ENCODE measurements around the gene PLP2. TPM values are rescaled to one million over a fixed set of nuclear protein-coding genes. Genes with fewer than 3 reads are reported as not detected.

Gene PLP2
- total and polyA plus RNA-seq, 5 donors: 83.0 to 96.4 (median 89.0) TPM

DNA sequence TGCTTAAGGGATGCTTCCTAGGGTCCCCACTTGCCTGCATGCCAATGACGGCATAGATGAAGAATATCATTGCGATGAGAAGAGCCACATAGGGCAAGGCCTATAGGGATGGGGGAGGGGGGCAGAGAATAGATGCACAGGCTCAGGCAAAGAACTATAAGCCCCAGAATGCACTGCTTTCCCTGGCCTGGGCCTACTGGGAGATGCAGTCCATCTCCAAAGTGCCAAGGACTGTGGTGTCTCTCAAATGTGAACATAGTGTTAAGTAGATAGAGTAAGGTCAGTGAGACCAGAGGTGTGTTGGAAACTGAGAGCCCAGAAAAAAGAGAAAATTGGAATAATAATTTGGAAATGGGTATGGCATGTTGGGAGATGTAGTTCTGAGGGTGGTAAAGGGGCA is 40.5 kb downstream of the PLP2 start:
- intact Hi-C loops (cut with DNase I): no loop called here
- no peak overlapping the region for H3K4me3 ChIP-seq (ENCODE audit: low read length)
- no peak overlapping the region for H3K27ac ChIP-seq (ENCODE audit: low read length)
- no peaks in the 10 kb centered on the region for H3K27me3 ChIP-seq (ENCODE audit: control insufficient read depth, insufficient read depth)
- ATAC-seq (no peak), DNase-seq (no peak)
- no peaks in the 10 kb centered on the region for H3K4me1 ChIP-seq (ENCODE audit: control insufficient read depth, insufficient read depth, low read length)
- H3K9me3 ChIP-seq (ENCODE audit: control insufficient read depth, low read length): no peaks in the 10 kb centered on the region
- 94% methylated on average over 2 of the region's 2 CpGs for WGBS

GRCh38 chrX:49212861-49213260 is 41.2 kb downstream of the PLP2 start:
- intact Hi-C loops (cut with DNase I): no loop called here
- Histone ChIP-seq H3K27ac (ENCODE audit: low read length) (no peak overlapping the region), H3K4me3 (ENCODE audit: low read length) (no peak overlapping the region), H3K27me3 (ENCODE audit: control insufficient read depth, insufficient read depth) (no peaks in the 10 kb centered on the region), H3K4me1 (ENCODE audit: control insufficient read depth, insufficient read depth, low read length) (no peaks in the 10 kb centered on the region), H3K9me3 (ENCODE audit: control insufficient read depth, low read length) (no peaks in the 10 kb centered on the region)
- WGBS: 72% methylated on average over 1 of the region's 1 CpG
- no peak for DNase-seq
- ATAC-seq: no peak

GRCh38 chrX:49214416-49214815 is 42.7 kb downstream of the PLP2 start:
- ATAC-seq (no peak), DNase-seq (no peak)
- Histone ChIP-seq H3K4me1 (ENCODE audit: control insufficient read depth, insufficient read depth, low read length) (no peaks in the 10 kb centered on the region), H3K27me3 (ENCODE audit: control insufficient read depth, insufficient read depth) (no peaks in the 10 kb centered on the region), H3K9me3 (ENCODE audit: control insufficient read depth, low read length) (no peaks in the 10 kb centered on the region), H3K4me3 (ENCODE audit: low read length) (no peak overlapping the region), H3K27ac (ENCODE audit: low read length) (no peak overlapping the region)
- intact Hi-C loops (cut with DNase I): no loop called here
- 84% methylated on average over 2 of the region's 2 CpGs for WGBS

- H3K9me3 ChIP-seq (ENCODE audit: control insufficient read depth, low read length): no peaks in the 10 kb centered on the region
- no peak overlapping the region for H3K27ac ChIP-seq (ENCODE audit: low read length)
- H3K4me3 ChIP-seq (ENCODE audit: low read length): no peak overlapping the region
- no peak for ATAC-seq
- WGBS: 84% methylated on average over 14 of the region's 14 CpGs
- DNase-seq: no peak
- H3K27me3 ChIP-seq (ENCODE audit: control insufficient read depth, insufficient read depth): no peaks in the 10 kb centered on the region
- H3K4me1 ChIP-seq (ENCODE audit: control insufficient read depth, insufficient read depth, low read length): no peaks in the 10 kb centered on the region
- intact Hi-C loops (cut with DNase I): no loop called here
These were observed 43.4 kb downstream of the PLP2 start for GRCh38 chrX:49214996-49215526.

DNA sequence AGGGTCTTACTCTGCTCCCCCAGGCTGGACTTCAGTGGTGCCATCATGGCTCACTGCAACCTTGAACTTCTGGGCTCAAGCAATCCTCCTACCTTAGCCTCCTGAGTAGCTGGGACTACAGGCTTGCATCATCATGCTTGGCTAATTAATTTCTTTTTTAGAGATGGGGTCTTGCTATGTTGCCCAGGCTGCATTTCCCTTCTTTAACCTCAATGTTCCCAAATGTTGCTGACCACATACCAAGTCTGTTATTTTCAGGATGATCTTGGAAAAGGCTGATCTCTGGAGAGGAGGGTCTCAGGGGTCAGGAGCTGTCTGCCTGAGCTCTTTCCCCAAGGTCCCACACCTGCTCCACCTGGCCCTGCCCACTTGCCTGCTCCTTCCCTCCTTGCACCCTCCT is 48.4 kb downstream of the PLP2 start:
- intact Hi-C loops (cut with DNase I): no loop called here
- H3K27ac ChIP-seq (ENCODE audit: low read length): no peak overlapping the region
- no peak overlapping the region for H3K4me3 ChIP-seq (ENCODE audit: low read length)
- DNase-seq (no peak), ATAC-seq (no peak)
- H3K27me3 ChIP-seq (ENCODE audit: control insufficient read depth, insufficient read depth): no peaks in the 10 kb centered on the region
- H3K4me1 ChIP-seq (ENCODE audit: control insufficient read depth, insufficient read depth, low read length): no peaks in the 10 kb centered on the region
- H3K9me3 ChIP-seq (ENCODE audit: control insufficient read depth, low read length): no peaks in the 10 kb centered on the region

GRCh38 chrX:49221868-49222267 is 50.2 kb downstream of the PLP2 start:
- no peak for ATAC-seq
- Histone ChIP-seq H3K4me1 (ENCODE audit: control insufficient read depth, insufficient read depth, low read length) (no peaks in the 10 kb centered on the region), H3K27ac (ENCODE audit: low read length) (no peak overlapping the region), H3K9me3 (ENCODE audit: control insufficient read depth, low read length) (no peaks in the 10 kb centered on the region), H3K4me3 (ENCODE audit: low read length) (no peak overlapping the region), H3K27me3 (ENCODE audit: control insufficient read depth, insufficient read depth) (no peaks in the 10 kb centered on the region)
- intact Hi-C loops (cut with DNase I): no loop called here
- DNase-seq: no peak
- WGBS: 76% methylated on average over 2 of the region's 2 CpGs

Other genes starting within 250 kb of the PLP2 start
- gene OTUD5, start 214.3 kb upstream of the PLP2 start, total RNA-seq: 10 to 100 TPM; 22.7 to 27.3 (median 24.9) TPM
- 19.9 TPM for gene OTUD5, start 214.3 kb upstream of the PLP2 start, polyA plus RNA-seq
- 1 to 10 TPM; 1.3 to 1.6 (median 1.5) TPM for gene KCND1, start 200.1 kb upstream of the PLP2 start, total RNA-seq
- 0.97 TPM for gene KCND1, start 200.1 kb upstream of the PLP2 start, polyA plus RNA-seq
- gene GRIPAP1, start 169.6 kb upstream of the PLP2 start, total RNA-seq: 10 to 100 TPM; 24.0 to 34.1 (median 27.8) TPM
- 20.6 TPM for gene GRIPAP1, start 169.6 kb upstream of the PLP2 start, polyA plus RNA-seq
- gene TFE3, start 128.5 kb upstream of the PLP2 start, total RNA-seq: 10 to 100 TPM; 26.4 to 37.8 (median 28.3) TPM
- 21.4 TPM for gene TFE3, start 128.5 kb upstream of the PLP2 start, polyA plus RNA-seq
- 1 to 10 TPM; 1.6 to 2.7 (median 1.9) TPM for gene CCDC120, start 112.9 kb upstream of the PLP2 start, total RNA-seq
- gene CCDC120, start 112.9 kb upstream of the PLP2 start, polyA plus RNA-seq: 1.2 TPM
- 10 to 100 TPM; 14.2 to 20.2 (median 17.6) TPM for gene PRAF2, start 97.9 kb upstream of the PLP2 start, total RNA-seq
- gene PRAF2, start 97.9 kb upstream of the PLP2 start, polyA plus RNA-seq: 23.4 TPM
- gene WDR45, start 92.0 kb upstream of the PLP2 start, total RNA-seq: 10 to 100 TPM; 70.0 to 81.1 (median 79.8) TPM
- 82.5 TPM for gene WDR45, start 92.0 kb upstream of the PLP2 start, polyA plus RNA-seq
- gene GPKOW, start 48.2 kb upstream of the PLP2 start, total RNA-seq: 10 to 100 TPM; 17.4 to 20.1 (median 18.1) TPM
- 14.2 TPM for gene GPKOW, start 48.2 kb upstream of the PLP2 start, polyA plus RNA-seq
- gene MAGIX, start 9.1 kb upstream of the PLP2 start, total RNA-seq: 10 to 100 TPM in 3 of 4 donors, 1 to 10 TPM in 1; 9.0 to 16.6 (median 15.4) TPM
- 16.5 TPM for gene MAGIX, start 9.1 kb upstream of the PLP2 start, polyA plus RNA-seq
- 10 to 100 TPM in 3 of 4 donors, 1 to 10 TPM in 1; 9.0 to 12.1 (median 11.0) TPM for gene PRICKLE3, start 14.5 kb downstream of the PLP2 start, total RNA-seq
- 8.5 TPM for gene PRICKLE3, start 14.5 kb downstream of the PLP2 start, polyA plus RNA-seq
- 1 to 10 TPM; 2.1 to 3.1 (median 2.4) TPM for gene SYP, start 28.3 kb downstream of the PLP2 start, total RNA-seq
- 3.0 TPM for gene SYP, start 28.3 kb downstream of the PLP2 start, polyA plus RNA-seq
- under 1 TPM; 0.17 to 0.78 (median 0.19) TPM for gene CACNA1F, start 61.4 kb downstream of the PLP2 start, total RNA-seq
- gene CACNA1F, start 61.4 kb downstream of the PLP2 start, polyA plus RNA-seq: 0.09 TPM
- gene CCDC22, start 63.6 kb downstream of the PLP2 start, total RNA-seq: 10 to 100 TPM in 3 of 4 donors, 1 to 10 TPM in 1; 9.2 to 13.7 (median 12.2) TPM
- 8.5 TPM for gene CCDC22, start 63.6 kb downstream of the PLP2 start, polyA plus RNA-seq
- gene FOXP3, start 92.8 kb downstream of the PLP2 start, total RNA-seq: under 1 TPM in 2 of 4 donors, not detected in 2; 0.09 to 0.28 TPM
- gene FOXP3, start 92.8 kb downstream of the PLP2 start, polyA plus RNA-seq: 0.05 TPM
- 10 to 100 TPM; 23.8 to 29.3 (median 25.5) TPM for gene PPP1R3F, start 97.9 kb downstream of the PLP2 start, total RNA-seq
- 23.5 TPM for gene PPP1R3F, start 97.9 kb downstream of the PLP2 start, polyA plus RNA-seq
- gene GAGE10, start 131.7 kb downstream of the PLP2 start, total RNA-seq: not detected
- not detected for gene GAGE10, start 131.7 kb downstream of the PLP2 start, polyA plus RNA-seq
- not detected for gene GAGE12J, start 150.1 kb downstream of the PLP2 start, total RNA-seq
- not detected for gene GAGE12J, start 150.1 kb downstream of the PLP2 start, polyA plus RNA-seq
- gene GAGE13, start 159.7 kb downstream of the PLP2 start, total RNA-seq: not detected
- not detected for gene GAGE13, start 159.7 kb downstream of the PLP2 start, polyA plus RNA-seq